GM13977 (cell line): Measurements from ENCODE around the gene BCAT1.

Experiments
- DNase-seq: peaks from one replicate; pipeline ENCODE4 v3.0.0; 2012; ENCODE audit warnings: low spot score
- CTCF ChIP-seq: IDR thresholded peaks from 2 replicates; pipeline ENCODE4 v1.5.1; 2012; ENCODE audit warnings: mild to moderate bottlenecking, control low read depth; ENCODE audit not compliant: insufficient read depth; ENCODE audit errors: extremely low read depth, missing control alignments
- in situ Hi-C: fragments of 300-500 bp; cut with MboI; formaldehyde crosslinking; loops from one replicate; pipeline ENCODE4 v1.12.0; 2022; ENCODE audit warnings: low sequenced_read_pairs, low pct_unique_long_range_greater_than_20kb, mixed read lengths, inconsistent platforms; ENCODE audit not compliant: unreplicated experiment

BCAT1 gene

GRCh38 chr12:24920141-24920540 is 28.8 kb downstream of the BCAT1 start:
- no peak for DNase-seq
- in situ Hi-C loops: no loop called here
- no peak for TF ChIP-seq CTCF

GRCh38 chr12:24919346-24920001 is 29.4 kb downstream of the BCAT1 start:
- DNase-seq: no peak
- TF ChIP-seq CTCF: no peak
- in situ Hi-C loops: no loop called here

- no peak for TF ChIP-seq CTCF
- in situ Hi-C loops: no loop called here
- no peak for DNase-seq
Measured at GRCh38 chr12:24918596-24918995, 30.3 kb downstream of the BCAT1 start.

- in situ Hi-C loops: no loop called here
- DNase-seq: no peak
- TF ChIP-seq CTCF: no peak
Measured at GRCh38 chr12:24915501-24915900, 33.4 kb downstream of the BCAT1 start.

GRCh38 chr12:24913953-24914352 is 34.9 kb downstream of the BCAT1 start:
- no peak for DNase-seq
- TF ChIP-seq CTCF: no peak
- in situ Hi-C loops: no loop called here

GRCh38 chr12:24913130-24913529 is 35.8 kb downstream of the BCAT1 start:
- no peak for DNase-seq
- TF ChIP-seq CTCF: no peak
- in situ Hi-C loops: no loop called here
